ENCODE data around the gene HRH3.

The HRH3 gene

DNA sequence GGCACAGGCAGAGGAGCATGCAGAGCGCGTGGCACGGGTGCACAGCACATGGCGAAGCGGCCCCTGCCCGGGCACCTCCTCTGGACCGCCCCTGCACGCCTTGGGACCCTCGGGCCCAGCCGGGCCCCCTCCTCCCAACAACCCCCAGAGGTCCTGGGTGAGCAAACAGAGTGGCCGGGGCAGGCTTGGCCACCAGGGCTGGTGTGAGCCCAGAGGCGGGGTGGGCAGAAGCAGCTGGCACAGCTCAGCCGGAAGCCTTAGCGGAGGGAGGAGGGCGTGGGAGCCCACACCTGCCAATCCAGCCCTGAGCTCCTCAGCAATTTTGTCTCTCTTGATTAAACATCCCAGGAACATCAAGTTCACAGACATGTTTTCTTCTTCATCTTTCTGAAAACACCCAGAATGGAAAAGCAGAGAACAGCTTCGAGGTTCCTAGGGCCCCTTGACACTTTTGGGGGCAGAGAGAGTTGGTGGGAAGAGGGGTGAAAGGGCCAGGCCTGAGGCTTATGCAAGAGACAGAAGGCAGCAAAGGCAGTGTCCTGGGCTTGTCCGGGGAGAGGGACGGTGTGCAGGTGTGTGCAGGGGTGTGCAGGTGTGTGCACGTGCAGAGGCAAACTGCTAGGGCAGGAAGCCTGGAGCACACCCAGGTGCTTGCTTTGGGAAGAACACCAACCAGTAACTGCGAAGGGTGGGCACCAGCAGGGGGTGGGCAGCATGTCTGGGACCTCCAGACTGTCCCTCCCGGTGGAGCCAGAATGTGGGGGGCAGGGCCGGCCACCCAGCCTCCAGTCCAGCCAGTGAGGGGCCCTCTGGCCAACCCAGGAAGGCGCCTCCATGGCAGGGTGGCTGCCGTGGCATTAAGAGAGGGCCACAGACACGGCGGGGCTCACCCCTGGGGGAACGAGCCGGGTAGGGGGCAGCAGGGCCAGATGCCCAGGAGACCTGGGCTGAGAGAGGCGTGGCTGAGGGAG lies 4.8 kb downstream of the HRH3 start:
- peak; percentile 11 for DNase-seq

DNA sequence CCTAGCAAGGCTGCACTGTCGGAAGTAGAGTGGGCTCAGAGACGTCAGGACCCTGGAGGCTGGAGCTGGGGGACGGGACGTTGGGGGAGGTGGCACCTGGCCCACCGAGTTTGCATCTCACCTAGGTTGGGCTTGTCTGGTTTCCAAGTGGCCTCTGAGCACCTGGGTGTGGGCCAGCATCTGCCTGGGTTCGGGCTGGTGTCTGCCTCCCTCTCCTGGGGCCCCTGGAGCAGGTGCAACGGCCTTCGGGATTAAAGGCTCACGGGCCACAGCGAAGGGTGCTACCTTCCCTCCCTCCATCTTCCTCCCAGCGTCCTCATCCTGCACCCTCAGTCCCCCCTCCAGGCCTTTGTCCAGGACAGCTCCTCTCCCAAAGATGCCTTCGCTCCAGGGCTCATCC lies 6.0 kb downstream of the HRH3 start:
- DNase-seq = no peak

DNA sequence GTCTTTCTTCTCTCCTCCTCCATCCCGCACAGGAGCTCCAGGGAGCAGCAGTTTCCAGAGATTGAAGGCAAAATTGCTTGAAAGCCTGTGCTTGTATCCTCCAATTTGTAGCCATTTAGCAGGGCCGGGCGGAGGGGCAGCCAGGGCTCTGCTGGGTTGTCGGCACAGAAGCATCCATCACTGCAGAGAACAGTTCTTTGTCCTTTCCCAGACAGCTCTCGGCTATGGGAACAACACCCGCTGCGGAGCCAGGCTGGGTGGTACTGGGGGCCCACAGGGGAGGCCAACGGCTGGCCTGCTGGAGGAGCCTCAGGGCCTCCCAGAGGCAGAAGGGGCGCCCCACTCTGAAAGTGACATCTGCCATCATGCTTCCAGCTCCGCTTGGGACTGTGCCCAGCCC lies 7.8 kb downstream of the HRH3 start:
- DNase-seq = peak; percentile 36

DNA sequence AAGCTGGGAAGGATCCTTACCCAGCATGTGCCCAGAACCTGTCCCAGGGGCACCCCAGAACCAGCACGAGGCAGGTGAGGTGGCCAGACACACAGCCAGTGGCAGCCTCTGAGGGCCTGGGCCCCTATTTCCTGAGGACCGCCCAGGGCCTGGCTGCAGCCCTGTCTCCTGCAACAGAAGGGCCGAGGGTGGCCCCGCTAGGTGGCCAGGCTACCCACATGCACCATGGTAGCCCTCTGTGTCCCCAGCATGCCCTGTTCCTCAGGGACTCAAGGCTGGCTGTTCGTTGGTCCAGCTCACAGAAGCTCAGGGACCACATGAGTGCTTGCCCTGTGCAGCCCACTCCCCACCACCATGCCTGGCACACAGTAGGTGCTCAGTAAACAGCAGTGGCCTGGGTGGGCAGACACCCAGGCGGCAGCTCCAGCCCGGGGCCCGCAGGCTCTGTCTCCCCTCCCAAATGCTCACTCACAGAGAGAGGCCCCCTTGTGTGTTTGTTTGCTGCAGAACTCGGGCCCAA lies 8.2 kb downstream of the HRH3 start:
- DNase-seq = no peak

DNA sequence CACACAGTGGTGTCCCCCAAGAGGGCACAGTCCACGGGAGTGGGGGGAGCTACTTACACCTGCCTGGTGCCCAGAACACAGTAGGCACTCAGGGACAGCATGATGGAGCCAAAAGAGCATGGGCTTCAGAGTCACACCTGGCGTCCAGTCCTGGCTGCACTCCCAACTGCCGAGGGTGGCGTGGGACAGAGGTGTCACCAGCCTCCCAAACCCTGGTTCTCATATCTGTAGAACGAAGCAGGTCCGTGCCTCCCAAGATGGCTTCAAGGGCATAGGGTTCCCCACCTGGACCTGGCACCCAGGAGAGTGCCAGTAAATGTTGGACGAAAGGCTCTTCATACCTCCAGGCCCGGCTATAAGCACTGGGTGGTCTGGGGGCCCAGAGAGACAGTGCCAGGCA lies 8.9 kb downstream of the HRH3 start:
- no peak for DNase-seq

DNA sequence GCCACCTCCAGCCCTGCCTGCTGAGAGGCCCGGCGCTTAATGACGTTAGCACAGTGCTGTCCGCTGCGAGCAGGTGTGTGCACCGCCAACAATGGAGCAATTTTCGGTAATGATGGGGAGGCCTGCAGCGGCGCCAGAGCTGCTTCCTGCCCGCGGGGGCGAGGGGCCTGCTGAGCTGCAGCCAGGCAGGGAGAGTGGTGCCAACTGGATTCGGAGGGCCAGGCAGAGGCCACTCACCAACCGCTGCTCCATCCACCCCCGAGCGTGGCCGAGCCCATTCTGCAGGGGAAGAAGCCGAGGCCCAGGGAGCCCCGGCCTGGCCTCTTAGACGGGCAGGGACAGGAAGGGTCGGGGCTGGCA lies 9.6 kb downstream of the HRH3 start:
- DNase-seq = peak; percentile 92

DNA sequence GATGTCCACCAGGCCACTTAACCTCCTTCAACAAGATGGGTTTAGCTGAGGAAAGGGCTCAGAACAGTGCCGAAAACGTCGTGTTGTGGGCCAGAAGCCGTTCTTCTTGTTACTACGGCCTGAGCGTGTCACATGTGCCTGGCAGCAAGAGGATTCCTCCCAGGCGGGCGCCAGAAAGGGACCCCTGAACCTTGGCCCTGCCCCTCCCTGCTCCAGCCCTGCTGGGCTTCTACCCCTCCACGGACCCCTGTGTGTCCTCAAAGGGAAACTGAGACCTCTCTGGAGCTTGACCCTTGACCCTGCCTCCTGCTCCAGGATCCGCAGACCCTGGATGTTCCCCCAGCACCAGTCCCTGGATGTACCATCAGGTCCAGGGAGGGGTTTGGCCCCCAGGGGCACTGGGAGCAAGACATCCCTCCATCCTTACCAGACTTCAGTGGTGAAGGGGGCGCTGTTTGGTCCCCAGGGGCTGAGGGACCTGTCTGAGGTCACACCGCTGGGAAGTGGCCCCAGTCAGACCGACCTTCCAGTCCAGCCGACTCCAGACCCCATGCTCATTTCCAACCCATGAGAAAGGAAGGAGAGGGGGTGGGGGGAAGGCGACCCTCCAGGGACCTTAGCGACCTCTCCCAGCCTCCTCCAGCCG lies 10.1 kb downstream of the HRH3 start:
- DNase-seq = no peak

DNA sequence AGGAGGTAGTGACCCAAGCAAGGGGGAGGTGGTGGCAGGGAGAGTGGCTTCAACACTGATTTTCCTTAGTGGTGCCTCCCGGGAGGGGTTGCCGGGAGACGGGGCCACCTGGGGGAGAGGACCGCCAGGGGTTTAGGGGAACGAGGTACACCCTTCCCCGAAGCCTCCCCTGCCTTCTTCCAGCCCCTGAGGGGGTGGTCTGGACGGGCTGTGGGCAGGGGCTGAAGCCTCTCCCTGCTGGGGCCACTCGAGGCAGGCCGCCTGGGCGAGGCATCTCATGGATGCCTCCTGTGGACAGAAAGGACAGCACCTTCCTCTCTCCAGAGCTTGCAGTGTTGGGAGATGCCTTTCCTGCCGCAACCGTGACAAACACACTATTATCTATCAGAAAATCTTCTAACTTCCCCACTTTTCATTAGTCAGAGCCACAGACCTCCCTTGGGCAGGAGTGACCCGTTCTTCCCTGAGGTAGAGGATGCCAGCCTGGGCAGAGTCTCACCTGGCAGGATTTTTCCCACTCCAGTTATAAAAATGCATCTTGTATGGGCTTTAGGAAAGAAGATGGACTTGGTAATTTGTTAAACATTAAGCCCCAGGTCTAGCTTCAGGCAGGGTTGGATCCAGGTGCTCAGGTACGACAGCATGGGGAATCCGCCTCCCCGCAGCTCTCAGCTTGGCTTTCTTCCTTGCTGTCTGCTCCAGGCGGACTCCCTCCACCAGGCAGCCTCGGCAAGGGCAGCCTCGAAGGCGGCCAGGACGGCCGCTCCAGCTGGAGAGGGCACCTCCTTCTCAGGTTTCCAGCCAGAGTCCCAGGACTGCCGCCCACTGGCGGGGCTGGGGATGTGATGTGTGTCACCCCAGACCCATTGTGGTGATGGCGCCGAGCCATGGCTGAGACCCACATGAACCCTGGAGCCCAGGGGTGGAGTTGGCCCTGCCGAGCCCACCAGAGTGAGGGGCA lies 11.0 kb downstream of the HRH3 start:
- DNase-seq = no peak

DNA sequence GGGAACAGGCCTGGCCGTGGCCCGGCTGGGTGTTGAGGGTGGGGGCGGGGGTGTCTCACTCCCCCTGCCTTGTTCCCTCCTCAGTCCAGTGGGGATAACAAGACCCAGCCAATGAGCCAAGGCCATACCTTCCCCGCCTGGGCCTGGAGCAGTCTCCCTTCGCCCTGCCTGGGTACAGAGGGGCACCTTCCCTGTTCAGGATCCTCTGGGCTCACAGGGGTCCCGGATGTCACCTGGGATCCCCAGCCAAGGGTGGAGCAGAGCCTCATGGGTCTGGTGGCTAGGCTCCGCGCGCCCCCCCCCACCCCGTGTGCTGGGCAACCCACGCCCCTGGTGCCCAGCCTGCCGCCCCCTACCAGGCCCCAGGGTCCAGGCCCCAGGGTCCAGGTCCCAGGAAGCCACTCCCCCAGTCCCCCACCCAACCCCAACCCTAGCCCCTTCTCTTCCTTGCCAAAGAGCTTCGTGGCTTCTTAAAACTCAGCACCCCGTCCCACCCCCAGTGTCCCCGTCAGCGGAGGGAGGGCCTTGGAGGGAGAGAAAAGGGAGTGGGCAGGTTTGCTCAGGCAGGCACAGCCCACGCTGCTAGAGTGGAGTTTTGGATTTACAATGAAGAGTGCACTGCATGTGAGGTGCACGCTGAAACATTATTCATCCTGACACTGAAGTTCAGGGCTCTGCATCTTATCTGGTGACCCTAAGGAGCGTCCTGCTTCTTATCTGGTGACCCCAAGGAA lies 11.8 kb downstream of the HRH3 start:
- DNase-seq = no peak

DNA sequence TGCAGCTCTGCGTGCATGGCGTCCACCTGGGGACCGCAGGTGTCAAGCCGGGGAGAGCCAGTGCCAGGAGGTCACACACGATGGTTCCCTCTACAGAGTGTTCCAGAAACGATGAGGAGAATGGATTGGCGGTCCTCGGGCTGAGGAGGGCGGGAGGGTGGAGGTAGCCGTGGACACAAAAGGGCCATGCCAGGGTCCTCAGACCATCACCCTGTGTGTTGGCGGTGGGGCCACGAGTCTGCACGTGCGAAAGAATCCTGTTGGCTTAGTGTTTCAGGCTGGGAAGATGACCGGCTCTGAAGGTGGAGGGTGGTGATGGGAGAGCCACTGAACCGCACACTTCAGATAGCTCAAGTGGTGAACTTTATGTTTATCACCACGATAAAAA lies 13.7 kb downstream of the HRH3 start:
- DNase-seq = no peak

DNA sequence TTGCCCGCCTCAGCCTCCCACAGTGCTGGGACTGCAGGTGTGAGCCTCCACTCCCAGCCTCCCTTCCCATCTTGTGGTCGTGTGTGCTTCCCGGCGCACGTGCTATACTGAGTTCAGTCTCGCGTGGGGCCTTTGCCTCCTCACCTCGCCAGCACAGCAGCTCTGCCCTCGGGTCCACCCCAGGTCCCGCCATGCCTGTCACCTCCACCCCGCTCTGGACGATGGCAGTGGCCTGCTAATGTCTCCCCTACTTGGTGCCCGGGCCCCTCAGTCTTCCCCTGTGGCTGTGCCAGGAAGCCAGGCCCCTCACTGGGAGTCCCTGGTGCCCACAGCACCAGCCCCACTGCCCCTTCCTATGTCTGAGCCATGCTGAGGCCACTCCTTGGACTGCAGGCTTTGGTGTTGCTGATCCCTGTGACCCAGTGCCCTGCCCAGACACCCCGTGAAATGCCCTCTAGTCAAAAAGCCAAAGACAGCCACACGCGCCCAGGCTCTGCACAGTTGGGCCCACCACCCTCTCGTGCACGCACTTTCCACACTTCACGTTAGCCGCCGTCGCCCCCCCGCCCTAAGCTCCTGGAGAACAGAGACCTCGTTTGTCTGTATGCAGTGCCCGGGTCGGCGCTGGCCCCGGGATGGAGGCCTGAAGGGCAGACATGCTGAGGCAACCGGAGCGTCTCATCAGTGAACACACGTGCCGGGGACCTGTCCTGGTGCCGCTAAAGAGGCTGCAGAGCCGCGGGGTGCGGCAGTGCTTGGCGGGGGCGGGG lies 14.3 kb downstream of the HRH3 start:
- DNase-seq = no peak

DNA sequence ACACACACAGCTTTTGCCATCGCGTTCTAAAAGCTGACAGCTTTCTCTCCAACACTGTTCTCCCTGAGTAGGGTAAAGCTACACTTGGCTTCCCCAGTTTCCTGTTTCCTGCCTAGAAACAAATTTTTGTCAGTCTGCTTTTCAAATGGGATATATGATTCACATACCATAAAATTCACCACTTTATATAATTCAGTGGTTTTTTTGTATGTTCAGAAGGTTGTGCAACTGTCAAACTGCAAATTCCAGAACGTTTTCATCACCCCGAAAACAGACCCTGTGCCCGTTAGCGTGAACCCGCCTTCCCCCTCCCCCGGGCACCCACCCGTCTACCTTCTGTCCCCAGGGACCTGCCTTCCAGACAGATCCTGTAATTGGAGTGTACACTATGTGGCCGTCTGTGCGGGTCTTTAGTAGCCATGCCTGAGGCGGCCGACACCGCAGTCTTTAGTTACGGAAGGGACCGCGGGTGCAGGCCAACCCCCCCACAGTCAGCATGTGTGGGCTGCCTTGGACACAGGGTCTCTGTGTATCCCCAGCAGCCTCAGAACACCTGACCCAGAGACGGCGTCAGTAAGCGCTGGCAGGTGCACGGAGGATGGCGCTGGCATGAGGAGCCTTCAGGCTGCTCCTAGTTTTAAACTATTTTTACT lies 16.6 kb downstream of the HRH3 start:
- DNase-seq = peak; percentile 45

DNA sequence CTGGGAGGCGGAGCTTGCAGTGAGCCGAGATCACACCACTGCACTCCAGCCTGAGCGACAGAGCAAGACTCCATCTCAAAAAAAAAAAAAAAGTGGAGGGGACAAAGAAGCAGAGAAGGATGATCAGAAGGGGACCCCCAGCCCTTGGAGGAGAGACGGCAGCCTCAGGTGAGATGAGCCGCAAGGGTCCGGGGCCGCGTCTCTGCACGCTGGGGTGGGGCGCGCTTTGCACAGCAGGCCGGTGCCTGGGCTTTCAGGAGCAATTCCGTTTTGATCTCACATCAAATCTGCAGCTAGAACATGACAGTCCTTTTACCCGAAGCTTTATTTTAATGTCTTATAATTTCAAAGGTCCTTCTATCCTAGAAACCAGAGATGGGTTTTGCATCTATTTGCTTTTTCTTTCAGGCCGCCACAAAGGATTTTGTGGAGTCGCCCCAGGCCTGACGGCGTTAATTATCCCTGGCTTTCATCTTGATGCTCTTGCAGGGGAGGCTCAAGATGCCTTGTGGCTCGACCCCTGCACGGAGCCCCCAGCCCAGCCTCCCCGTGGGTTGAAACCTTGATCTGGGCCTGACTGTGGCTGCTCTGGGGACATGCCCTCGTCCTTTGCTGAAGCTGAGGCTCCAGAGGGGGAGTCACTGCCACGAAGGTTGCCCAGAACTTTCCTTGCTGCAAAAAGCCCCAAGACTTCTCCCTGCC lies 17.3 kb downstream of the HRH3 start:
- DNase-seq = no peak

DNA sequence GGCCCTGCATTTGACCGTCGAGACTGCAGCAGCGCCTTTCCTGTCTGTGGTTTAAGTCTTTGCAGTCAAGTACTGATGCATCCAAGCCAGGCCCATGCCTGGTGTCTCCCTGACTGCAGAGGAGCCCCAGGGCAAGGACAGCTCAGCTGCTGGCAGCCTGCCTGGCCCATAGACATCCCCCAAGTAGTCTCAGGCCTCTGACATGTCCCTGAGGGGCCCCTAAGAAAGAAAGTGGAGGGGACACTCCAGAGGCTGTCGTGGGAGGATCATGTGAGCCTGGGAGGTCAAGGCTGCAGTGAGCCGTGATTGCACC lies 18.0 kb downstream of the HRH3 start:
- DNase-seq = no peak

DNA sequence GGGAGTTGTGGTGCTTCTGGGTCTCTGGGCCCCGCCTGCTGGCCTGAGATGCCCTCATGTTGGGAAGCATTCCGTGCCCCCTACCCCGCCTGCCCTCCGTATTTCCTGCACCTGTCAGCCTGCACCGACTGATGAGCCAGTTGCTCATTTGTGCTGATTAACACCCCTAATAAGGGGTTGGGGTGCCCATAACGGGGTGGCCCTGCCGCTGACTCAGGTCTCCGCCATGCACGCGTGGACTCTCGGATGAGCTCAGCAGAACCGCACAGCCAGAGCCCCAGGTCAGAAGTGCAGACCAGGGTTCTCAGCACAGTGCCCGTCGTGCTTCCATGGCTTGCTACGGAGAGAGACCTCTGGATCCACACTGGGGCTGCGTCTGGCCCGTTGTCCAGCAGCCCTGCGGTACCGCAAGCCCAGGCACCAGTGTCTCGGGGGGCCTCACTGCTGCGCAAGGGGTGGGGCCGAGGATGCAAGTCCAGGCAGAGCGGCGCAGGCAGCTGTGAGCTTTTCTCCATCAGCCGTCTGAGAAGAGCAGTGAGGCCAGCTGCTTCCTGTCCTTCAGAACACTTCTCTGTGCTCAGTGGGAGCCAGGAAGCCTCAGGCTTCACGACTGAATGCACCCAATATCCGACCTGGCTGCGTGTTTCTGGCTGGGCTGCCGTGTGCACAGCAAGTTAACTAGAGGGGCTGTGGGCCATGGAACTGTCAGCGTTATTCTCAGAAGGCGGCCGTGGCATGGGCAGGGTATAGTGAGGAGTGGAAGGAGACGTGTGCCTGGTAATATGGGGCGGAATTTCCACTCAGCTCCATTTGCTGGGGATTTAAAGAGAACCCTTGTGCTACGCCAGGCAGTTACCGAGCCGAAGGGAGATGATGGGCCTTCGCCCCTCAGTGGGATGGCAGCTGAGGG lies 18.6 kb downstream of the HRH3 start:
- DNase-seq = no peak

DNA sequence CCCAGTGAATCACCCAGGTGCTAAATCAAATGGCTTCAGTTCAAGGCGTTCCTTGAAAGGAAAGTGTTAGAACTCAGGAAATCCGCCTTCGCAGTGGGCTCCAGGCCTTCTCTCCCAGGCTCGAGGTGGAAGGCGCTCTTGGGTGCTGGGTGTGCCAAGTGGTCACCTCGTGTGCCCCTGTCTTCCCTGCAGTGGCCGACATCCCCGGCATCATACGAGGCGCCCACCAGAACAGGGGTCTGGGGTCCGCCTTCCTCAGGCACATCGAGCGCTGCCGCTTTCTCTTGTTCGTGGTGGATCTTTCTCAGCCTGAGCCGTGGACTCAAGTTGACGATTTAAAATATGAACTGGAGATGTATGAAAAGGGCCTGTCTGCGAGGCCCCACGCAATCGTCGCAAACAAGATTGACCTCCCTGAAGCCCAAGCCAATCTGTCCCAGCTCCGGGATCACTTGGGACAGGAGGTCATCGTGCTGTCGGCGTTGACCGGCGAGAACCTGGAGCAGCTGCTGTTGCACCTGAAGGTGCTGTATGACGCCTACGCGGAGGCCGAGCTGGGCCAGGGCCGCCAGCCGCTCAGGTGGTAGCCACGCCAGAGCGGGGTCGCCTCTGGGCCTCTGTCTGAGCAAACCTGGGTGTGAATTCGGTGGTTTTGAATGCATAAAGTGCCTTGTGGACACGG lies 19.4 kb downstream of the HRH3 start:
- DNase-seq = no peak

DNA sequence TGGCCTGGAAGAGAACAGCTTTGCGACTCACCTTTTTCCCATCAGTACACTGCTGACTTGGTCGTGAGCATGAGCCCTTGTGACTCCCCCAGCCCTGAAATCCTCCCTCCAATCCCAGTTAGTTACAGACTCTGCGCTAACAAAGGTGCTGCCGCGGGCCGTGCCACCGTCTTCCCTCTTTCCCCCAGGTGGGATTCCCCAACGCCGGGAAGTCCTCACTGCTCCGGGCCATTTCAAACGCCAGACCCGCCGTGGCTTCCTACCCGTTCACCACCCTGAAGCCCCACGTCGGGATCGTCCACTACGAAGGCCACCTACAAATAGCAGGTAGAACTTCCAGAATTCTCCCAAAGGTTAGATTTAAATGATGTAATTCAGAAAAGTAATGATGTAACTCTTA lies 21.1 kb downstream of the HRH3 start:
- DNase-seq = no peak

DNA sequence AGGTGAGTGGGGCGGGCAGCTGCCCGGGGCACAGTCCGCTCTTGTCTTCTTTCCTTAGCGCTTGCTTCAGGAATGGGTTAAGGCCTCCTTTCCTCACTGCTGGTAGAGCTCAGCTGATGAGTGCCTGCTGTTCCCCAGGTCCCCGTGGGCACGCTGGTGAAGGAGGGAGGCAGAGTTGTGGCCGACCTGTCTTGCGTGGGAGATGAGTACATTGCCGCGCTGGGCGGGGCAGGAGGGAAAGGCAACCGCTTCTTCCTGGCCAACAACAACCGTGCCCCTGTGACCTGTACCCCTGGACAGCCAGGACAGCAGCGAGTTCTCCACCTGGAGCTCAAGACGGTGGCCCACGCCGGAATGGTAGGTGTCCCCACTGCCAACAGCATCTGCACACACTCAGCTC lies 21.6 kb downstream of the HRH3 start:
- no peak for DNase-seq

DNA sequence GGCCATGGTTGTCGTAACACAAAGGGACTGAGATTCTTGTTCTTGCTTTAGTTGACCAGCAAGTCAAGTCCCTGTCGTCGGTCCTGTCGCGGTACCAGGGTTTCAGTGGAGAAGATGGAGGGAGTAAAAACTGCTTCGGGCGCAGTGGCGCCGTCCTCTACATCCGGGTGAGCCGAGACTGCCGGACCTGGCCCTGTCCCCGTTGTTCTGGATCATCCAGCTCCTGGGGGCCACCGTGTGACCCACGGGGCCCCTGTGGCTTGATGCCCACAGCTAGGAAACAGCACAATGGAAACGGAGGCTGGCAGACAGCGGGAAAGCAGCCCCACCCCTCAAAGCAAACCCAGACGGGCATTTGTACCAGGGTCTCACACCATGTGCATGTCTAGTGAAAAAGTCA lies 22.3 kb downstream of the HRH3 start:
- no peak for DNase-seq

Data from NCI-H69 (cell line).